GM12878 (cell line): ENCODE data around the gene CELF6. TPM values are rescaled to one million over a fixed set of nuclear protein-coding genes. Genes with fewer than 3 reads are reported as not detected.

Experiments
- ATAC-seq: fragments of 200-7000 bp; cut with Tn5 transposase; 3 replicates; pipeline ENCODE4 v1.9.1; 2020; ENCODE audit warnings: mild to moderate bottlenecking, moderate library complexity
- BruUV-seq: library from RNA; stranded (reverse); fragments of 400-500 nt; replicated peaks from 2 replicates; lab custom pipeline; 2021; lab: Mats Ljungman, UMichigan
- CTCF ChIA-PET: fragments of 300-600 bp; sonication (Branson Sonifier 250); formaldehyde crosslinking; extraction: SDS; loops from one replicate; lab custom pipeline; 2021; ENCODE audit warnings: inconsistent platforms; lab: Yijun Ruan, JAX
- POLR2A ChIA-PET: fragments of 350-600 bp; formaldehyde crosslinking; extraction: SDS; loops from one replicate; lab custom pipeline; 2021; ENCODE audit warnings: inconsistent platforms; lab: Charles Lee
- RAD21 ChIA-PET: fragments of 300-600 bp; sonication (Branson Sonifier 250); formaldehyde crosslinking; loops from one replicate; lab custom pipeline; 2023; ENCODE audit warnings: antibody characterized with exemption; ENCODE audit not compliant: unreplicated experiment; lab: Charles Lee
- SMC1A ChIA-PET: fragments of 300-600 bp; sonication (Branson Sonifier 250); formaldehyde crosslinking; loops from one replicate; lab custom pipeline; 2023; ENCODE audit not compliant: unreplicated experiment, uncharacterized antibody; lab: Charles Lee
- DNase-seq: peaks from one replicate; pipeline ENCODE4 v3.0.0-alpha.2; 2011; ENCODE audit warnings: low read depth, low spot score
- FAIRE-seq: peaks from 3 replicates; lab custom pipeline; 2011; peaks lifted over from hg19 to GRCh38; lab: Jason Lieb, UNC
- H2AFZ ChIP-seq: 2 replicates; pipeline ENCODE4 v1.6.0; 2011; ENCODE audit warnings: low read depth, low read length, control low read depth; ENCODE audit not compliant: control insufficient read depth
- H3K27ac ChIP-seq: 2 replicates; pipeline ENCODE4 v1.5.1; 2011; ENCODE audit warnings: control low read depth; ENCODE audit not compliant: control insufficient read depth, insufficient read depth
- H3K27me3 ChIP-seq, 2 experiments: replicated peaks in 1 of 2; 2 replicates each; pipeline versions ENCODE4 v1.6.0 to v1.6.1; 2011; ENCODE audit warnings: low read length in 1 of 2; ENCODE audit not compliant: control insufficient read depth in 2 of 2, insufficient read depth in 2 of 2
- H3K36me3 ChIP-seq, 2 experiments: 2 replicates each; pipeline ENCODE4 v1.5.1; 2011; ENCODE audit warnings: low read length in 1 of 2; ENCODE audit not compliant: control insufficient read depth in 2 of 2, insufficient read depth in 2 of 2
- H3K4me1 ChIP-seq: 2 replicates; pipeline ENCODE4 v1.6.1; 2011; ENCODE audit warnings: mild to moderate bottlenecking, low read length, moderate library complexity, mixed read lengths; ENCODE audit not compliant: control insufficient read depth, insufficient read depth
- H3K4me2 ChIP-seq: 2 replicates; pipeline ENCODE4 v1.6.0; 2011; ENCODE audit warnings: control low read depth; ENCODE audit not compliant: control insufficient read depth, insufficient read depth
- H3K4me3 ChIP-seq: fragments of 200-600 bp; sonication (generic); 2 replicates; pipeline ENCODE4 v1.5.1; 2016
- H3K79me2 ChIP-seq: 2 replicates; pipeline ENCODE4 v1.6.0; 2011; ENCODE audit warnings: low read length; ENCODE audit not compliant: control insufficient read depth, insufficient read depth
- H3K9ac ChIP-seq: 2 replicates; pipeline ENCODE4 v1.8.0; 2011; ENCODE audit warnings: low read length, control low read depth, mixed read lengths; ENCODE audit not compliant: control insufficient read depth, insufficient read depth
- H3K9me3 ChIP-seq: replicated peaks from 3 replicates; pipeline ENCODE4 v1.5.1; 2011; ENCODE audit warnings: mild to moderate bottlenecking, low read length; ENCODE audit not compliant: control insufficient read depth, insufficient read depth
- H4K20me1 ChIP-seq: 2 replicates; pipeline ENCODE4 v1.6.0; 2011; ENCODE audit not compliant: control insufficient read depth, insufficient read depth
- BMI1 ChIP-seq: fragments of 450-650 bp; IDR thresholded peaks from 2 replicates; pipeline ENCODE4 v1.6.1; 2016; ENCODE audit warnings: mild to moderate bottlenecking, moderate library complexity, borderline replicate concordance
- EGR1 ChIP-seq, 2 experiments: IDR thresholded peaks; 1 replicate in 1 of 2; 2 replicates in 1 of 2; pipeline ENCODE4 v1.6.1; 2011 to 2012; ENCODE audit warnings: low read depth in 2 of 2, low read length in 2 of 2, borderline replicate concordance in 1 of 2, mild to moderate bottlenecking in 1 of 2, moderate library complexity in 1 of 2
- IKZF1 ChIP-seq: fragments of 450-650 bp; conservative IDR thresholded peaks from 2 replicates; pipeline ENCODE4 v1.6.1; 2017; ENCODE audit warnings: antibody characterized with exemption, mild to moderate bottlenecking
- KDM1A ChIP-seq: fragments of 200-600 bp; sonication (generic); IDR thresholded peaks from 2 replicates; pipeline ENCODE4 v1.6.1; 2016; ENCODE audit warnings: borderline replicate concordance
- MXI1 ChIP-seq: fragments of 150-350 bp; IDR thresholded peaks from 2 replicates; pipeline ENCODE4 v1.6.1; 2011; ENCODE audit warnings: low read depth, mild to moderate bottlenecking, inconsistent platforms, low read length, improper control_type of control experiment
- NFYB ChIP-seq: IDR thresholded peaks from 2 replicates; pipeline ENCODE4 v1.6.1; 2011; ENCODE audit warnings: low read depth, mild to moderate bottlenecking, low read length, improper control_type of control experiment, moderate library complexity; ENCODE audit not compliant: insufficient read depth
- RELA ChIP-seq: fragments of 450-650 bp; IDR thresholded peaks from 2 replicates; pipeline ENCODE4 v1.8.0; 2014; ENCODE audit warnings: borderline replicate concordance; ENCODE audit not compliant: partially characterized antibody
- ZBTB40 ChIP-seq: fragments of 450-650 bp; IDR thresholded peaks from 2 replicates; pipeline ENCODE4 v1.6.1; 2016; ENCODE audit warnings: mild to moderate bottlenecking, moderate library complexity, borderline replicate concordance
- WGBS: methylation state at CpG from one replicate; pipeline ENCODE4 v1.1.6; 2016; ENCODE audit warnings: low lambda C conversion rate; ENCODE audit not compliant: insufficient replicate concordance, insufficient coverage; ENCODE audit errors: missing lambda C conversion rate; 5-methylcytosine and 5-hydroxymethylcytosine counted together
- in situ Hi-C: fragments of 300-500 bp; cut with MboI; formaldehyde crosslinking; loops from 9 replicates; pipeline ENCODE4 v1.14.3; 2018; ENCODE audit warnings: mixed read lengths
- intact Hi-C: fragments of 100-400 bp; cut with micrococcal nuclease; formaldehyde crosslinking; loops from one replicate; pipeline ENCODE4 v1.14.2; 2022; ENCODE audit not compliant: unreplicated experiment
- polyA plus RNA-seq, 11 experiments: library from polyadenylated mRNA; depleted of rRNA in 4 of 11; unstranded in 6 of 11; stranded (reverse) in 5 of 11; fragments of >200 nt; fragmentation: Nextera tagmentation in 4 of 11; fragmentation: Illumina TruSeq in 1 of 11; extraction: Ambion mirVana in 4 of 11; extraction: Trizol in 1 of 11; gene quantifications; 1 replicate in 1 of 11; 2 replicates in 10 of 11; pipeline versions ENCODE4 v1.2.1 to v1.2.3, GENCODE V29; 2011 to 2016; ENCODE audit warnings: inconsistent platforms in 2 of 11, missing spikeins in 2 of 11, low read depth in 1 of 11
- total RNA-seq, 4 experiments: library from RNA; depleted of rRNA in 3 of 4; stranded (reverse); fragments of >200 nt in 3 of 4; fragmentation: Illumina TruSeq in 1 of 4; extraction: Trizol in 1 of 4; gene quantifications; 2 replicates each; pipeline versions ENCODE4 v1.2.1 to v1.2.3, GENCODE V29; 2013 to 2021

The CELF6 gene
- total and polyA plus RNA-seq, 10 of the 15 experiments (the other 5 are each of a cell fraction or from before 2014, with no cell fraction given) = 0.06 to 0.54 (median 0.23) TPM; not detected in 1

- no peaks in the 10 kb centered on the region for H3K36me3 ChIP-seq
- TF ChIP-seq RELA (no peak), EGR1 (IDR thresholded peaks at IDR 0.05; ENCODE audit: borderline replicate concordance in 1 of 2, low read depth in 2 of 2, low read length in 2 of 2) (no peak), ZBTB40 (0 out of 2 replicates have a peak, but pooled peaks have one; percentile 27), KDM1A (peak; percentile 93; the same call in 1 of the 2 replicates), NFYB (peak; percentile 64; the same call in 1 of the 2 replicates), BMI1 (peak; percentile 94), IKZF1 (0 out of 2 replicates have a peak, but pooled peaks have one; percentile 20), MXI1 (peak; percentile 58; the same call in 1 of the 2 replicates)
- no peaks in the 10 kb centered on the region for H3K27me3 ChIP-seq
- FAIRE-seq (no peak), ATAC-seq (peak; percentile 53), DNase-seq (no peak)
- no peaks in the 10 kb centered on the region for H4K20me1 ChIP-seq
- CTCF ChIA-PET = no interaction called here
- no peaks in the 10 kb centered on the region for H3K9me3 ChIP-seq
- H3K4me2 ChIP-seq = no peak overlapping the region
- no peak overlapping the region for H2AFZ ChIP-seq
- no peaks in the 10 kb centered on the region for H3K4me1 ChIP-seq
- SMC1A ChIA-PET = no interaction called here
- POLR2A ChIA-PET = interaction anchor here (0.7 to 0.9 kb wide), 3 partner anchors 8 to 79 kb away, joined by 3 read pairs; no protein-coding TSS in a partner anchor
- intact Hi-C loops = no loop called here
- in situ Hi-C loops = no loop called here
- no peak overlapping the region for H3K9ac ChIP-seq
- no peak overlapping the region for H3K4me3 ChIP-seq
- RAD21 ChIA-PET = interaction anchor here (1.3 to 1.8 kb wide), 2 partner anchors 8 to 79 kb away, joined by 3 to 13 read pairs; no protein-coding TSS in a partner anchor
- H3K27ac ChIP-seq = no peak overlapping the region
- H3K79me2 ChIP-seq = no peaks in the 10 kb centered on the region
- no TSS peak for BruUV-seq
- WGBS = 30% methylated on average over 10 of the region's 10 CpGs
Observed at GRCh38 chr15:72306211-72306785, 13.7 kb downstream of the CELF6 start.
